Measurements from ENCODE around the gene IGSF9B.

DNA sequence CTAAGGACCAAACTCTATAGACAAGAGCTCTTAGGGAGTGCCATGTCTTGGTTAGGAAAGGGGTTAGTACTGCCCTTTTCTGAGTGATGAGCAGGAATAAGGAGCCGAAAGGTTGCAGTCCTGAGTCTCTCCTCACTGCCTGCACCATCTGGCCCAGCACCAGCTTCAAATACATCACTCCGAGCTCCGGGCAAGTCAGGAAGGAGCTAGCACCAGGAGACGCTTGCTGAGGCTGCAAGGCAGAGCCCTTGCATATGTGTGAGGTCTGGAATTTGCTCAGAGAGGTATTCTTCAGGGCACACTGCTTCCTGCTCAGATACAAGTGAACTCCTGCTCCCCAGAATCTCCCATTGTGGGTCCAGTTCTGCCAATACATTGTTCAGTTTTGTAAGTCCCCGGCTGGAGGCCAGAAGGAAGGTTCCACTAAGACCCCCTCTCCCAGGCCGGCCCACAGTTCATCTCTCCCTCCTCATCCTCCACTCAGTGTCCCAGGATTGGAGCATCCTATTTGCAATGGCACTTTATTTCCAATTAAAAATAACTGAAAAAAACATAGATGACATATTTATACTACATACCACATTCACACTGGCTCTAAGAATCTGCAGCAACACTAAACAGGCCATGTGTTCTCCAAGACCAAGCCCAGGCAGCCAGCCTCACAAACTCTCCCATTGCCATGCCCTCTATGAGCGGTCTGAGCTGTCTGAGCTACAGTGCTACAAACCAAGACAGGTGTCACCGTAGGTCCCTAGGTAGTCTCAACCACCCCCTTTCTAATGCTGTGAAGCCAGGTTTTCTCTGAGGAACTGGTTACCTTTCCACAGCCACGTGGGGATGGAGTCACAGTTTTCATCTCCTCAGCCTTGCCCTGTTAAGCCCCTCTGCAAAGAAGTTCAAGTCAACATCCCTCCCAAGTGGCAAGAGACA, 56.3 kb downstream of the IGSF9B start:
- TF ChIP-seq, protein P1, sequence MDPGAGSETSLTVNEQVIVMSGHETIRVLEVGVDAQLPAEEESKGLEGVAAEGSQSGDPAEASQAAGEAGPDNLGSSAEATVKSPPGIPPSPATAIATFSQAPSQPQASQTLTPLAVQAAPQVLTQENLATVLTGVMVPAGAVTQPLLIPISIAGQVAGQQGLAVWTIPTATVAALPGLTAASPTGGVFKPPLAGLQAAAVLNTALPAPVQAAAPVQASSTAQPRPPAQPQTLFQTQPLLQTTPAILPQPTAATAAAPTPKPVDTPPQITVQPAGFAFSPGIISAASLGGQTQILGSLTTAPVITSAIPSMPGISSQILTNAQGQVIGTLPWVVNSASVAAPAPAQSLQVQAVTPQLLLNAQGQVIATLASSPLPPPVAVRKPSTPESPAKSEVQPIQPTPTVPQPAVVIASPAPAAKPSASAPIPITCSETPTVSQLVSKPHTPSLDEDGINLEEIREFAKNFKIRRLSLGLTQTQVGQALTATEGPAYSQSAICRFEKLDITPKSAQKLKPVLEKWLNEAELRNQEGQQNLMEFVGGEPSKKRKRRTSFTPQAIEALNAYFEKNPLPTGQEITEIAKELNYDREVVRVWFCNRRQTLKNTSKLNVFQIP (CRISPR knock-in tag; IDR thresholded peaks at IDR 0.05; ENCODE audit: borderline replicate concordance, low read depth) = no peak
- TF ChIP-seq ZNF8 (CRISPR knock-in tag; IDR thresholded peaks at IDR 0.05) (no peak), ZNF565 (CRISPR knock-in tag; conservative IDR thresholded peaks at IDR 0.05; ENCODE audit: low read depth) (no peak), BACH2 (CRISPR knock-in tag; IDR thresholded peaks at IDR 0.05; ENCODE audit: borderline replicate concordance) (no peak), ZFP3 (CRISPR knock-in tag; IDR thresholded peaks at IDR 0.05) (no peak), CSDC2 (CRISPR knock-in tag; IDR thresholded peaks at IDR 0.05) (no peak), ZC3H10 (CRISPR knock-in tag; IDR thresholded peaks at IDR 0.05) (no peak)
- TF ChIP-seq, protein P2, sequence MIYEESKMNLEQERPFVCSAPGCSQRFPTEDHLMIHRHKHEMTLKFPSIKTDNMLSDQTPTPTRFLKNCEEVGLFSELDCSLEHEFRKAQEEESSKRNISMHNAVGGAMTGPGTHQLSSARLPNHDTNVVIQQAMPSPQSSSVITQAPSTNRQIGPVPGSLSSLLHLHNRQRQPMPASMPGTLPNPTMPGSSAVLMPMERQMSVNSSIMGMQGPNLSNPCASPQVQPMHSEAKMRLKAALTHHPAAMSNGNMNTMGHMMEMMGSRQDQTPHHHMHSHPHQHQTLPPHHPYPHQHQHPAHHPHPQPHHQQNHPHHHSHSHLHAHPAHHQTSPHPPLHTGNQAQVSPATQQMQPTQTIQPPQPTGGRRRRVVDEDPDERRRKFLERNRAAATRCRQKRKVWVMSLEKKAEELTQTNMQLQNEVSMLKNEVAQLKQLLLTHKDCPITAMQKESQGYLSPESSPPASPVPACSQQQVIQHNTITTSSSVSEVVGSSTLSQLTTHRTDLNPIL (CRISPR knock-in tag; IDR thresholded peaks at IDR 0.05; ENCODE audit: low read depth) = no peak
- TF ChIP-seq, protein P3, sequence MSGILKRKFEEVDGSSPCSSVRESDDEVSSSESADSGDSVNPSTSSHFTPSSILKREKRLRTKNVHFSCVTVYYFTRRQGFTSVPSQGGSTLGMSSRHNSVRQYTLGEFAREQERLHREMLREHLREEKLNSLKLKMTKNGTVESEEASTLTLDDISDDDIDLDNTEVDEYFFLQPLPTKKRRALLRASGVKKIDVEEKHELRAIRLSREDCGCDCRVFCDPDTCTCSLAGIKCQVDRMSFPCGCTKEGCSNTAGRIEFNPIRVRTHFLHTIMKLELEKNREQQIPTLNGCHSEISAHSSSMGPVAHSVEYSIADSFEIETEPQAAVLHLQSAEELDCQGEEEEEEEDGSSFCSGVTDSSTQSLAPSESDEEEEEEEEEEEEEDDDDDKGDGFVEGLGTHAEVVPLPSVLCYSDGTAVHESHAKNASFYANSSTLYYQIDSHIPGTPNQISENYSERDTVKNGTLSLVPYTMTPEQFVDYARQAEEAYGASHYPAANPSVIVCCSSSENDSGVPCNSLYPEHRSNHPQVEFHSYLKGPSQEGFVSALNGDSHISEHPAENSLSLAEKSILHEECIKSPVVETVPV (CRISPR knock-in tag; IDR thresholded peaks at IDR 0.05) = no peak
